Endometrial microvascular endothelial cells (primary cell): ENCODE data around the gene STK26. TPM values are rescaled to one million over a fixed set of nuclear protein-coding genes. Genes with fewer than 3 reads are reported as not detected.

Experiments
- total RNA-seq: library from RNA; depleted of rRNA; stranded (reverse); fragments of >200 nt; gene quantifications from one replicate; pipeline ENCODE4 v1.2.3, GENCODE V29; 2015; ENCODE audit errors: inconsistent ontology term

STK26 gene
- total RNA-seq, 1 donor from 2014 or later: 10.0 TPM

Other genes with a start within 250 kb of the STK26 start
- gene FRMD7, start 104.7 kb downstream of the STK26 start, total RNA-seq: not detected
- 22.5 TPM for gene RAP2C, start 196.1 kb downstream of the STK26 start, total RNA-seq